K562 (cell line): ENCODE results near the gene NOTCH1.

ENCODE experiments used
- TF ChIP-seq, protein P1 (sequence below), 2 experiments: fragments of 450-650 bp; formaldehyde crosslinking in 1 of 2; IDR thresholded peaks; 2 replicates each; pipeline versions ENCODE4 v1.4.0 to v1.6.1; 2014 to 2020; ENCODE audit warnings: mild to moderate bottlenecking in 2 of 2, borderline replicate concordance in 1 of 2, low read depth in 1 of 2
- TF ChIP-seq, protein P2 (sequence below): fragments of 450-650 bp; IDR thresholded peaks from 2 replicates; pipeline ENCODE4 v1.7.1; 2018; ENCODE audit warnings: mild to moderate bottlenecking, low read depth; ENCODE audit not compliant: partially characterized antibody

DNA sequence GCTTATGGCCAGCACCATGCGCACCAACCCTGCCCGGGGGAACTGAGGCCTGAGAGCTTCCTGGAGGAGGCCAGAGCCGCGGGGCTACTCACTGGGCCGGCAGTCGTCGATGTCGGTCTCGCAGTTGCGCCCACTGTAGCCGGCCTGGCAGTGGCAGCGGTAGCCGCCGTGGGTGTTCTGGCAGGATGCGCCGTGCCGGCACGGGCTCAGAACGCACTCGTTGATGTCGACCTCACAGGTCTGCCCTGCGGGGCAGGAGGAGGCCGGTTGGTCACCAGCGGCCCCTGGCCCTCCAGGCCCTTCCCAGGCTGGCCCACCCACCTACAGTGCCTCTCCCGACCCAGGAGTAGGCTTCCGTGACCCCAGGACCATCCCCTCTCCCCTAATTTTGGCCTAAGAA, 35.3 kb downstream of the NOTCH1 start:
- TF ChIP-seq, protein P1, sequence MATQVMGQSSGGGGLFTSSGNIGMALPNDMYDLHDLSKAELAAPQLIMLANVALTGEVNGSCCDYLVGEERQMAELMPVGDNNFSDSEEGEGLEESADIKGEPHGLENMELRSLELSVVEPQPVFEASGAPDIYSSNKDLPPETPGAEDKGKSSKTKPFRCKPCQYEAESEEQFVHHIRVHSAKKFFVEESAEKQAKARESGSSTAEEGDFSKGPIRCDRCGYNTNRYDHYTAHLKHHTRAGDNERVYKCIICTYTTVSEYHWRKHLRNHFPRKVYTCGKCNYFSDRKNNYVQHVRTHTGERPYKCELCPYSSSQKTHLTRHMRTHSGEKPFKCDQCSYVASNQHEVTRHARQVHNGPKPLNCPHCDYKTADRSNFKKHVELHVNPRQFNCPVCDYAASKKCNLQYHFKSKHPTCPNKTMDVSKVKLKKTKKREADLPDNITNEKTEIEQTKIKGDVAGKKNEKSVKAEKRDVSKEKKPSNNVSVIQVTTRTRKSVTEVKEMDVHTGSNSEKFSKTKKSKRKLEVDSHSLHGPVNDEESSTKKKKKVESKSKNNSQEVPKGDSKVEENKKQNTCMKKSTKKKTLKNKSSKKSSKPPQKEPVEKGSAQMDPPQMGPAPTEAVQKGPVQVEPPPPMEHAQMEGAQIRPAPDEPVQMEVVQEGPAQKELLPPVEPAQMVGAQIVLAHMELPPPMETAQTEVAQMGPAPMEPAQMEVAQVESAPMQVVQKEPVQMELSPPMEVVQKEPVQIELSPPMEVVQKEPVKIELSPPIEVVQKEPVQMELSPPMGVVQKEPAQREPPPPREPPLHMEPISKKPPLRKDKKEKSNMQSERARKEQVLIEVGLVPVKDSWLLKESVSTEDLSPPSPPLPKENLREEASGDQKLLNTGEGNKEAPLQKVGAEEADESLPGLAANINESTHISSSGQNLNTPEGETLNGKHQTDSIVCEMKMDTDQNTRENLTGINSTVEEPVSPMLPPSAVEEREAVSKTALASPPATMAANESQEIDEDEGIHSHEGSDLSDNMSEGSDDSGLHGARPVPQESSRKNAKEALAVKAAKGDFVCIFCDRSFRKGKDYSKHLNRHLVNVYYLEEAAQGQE (IDR thresholded peaks at IDR 0.05; ENCODE audit: borderline replicate concordance) = no peak
- TF ChIP-seq, protein P1 (CRISPR knock-in tag; IDR thresholded peaks at IDR 0.05; ENCODE audit: low read depth) = no peak
- TF ChIP-seq, protein P2, sequence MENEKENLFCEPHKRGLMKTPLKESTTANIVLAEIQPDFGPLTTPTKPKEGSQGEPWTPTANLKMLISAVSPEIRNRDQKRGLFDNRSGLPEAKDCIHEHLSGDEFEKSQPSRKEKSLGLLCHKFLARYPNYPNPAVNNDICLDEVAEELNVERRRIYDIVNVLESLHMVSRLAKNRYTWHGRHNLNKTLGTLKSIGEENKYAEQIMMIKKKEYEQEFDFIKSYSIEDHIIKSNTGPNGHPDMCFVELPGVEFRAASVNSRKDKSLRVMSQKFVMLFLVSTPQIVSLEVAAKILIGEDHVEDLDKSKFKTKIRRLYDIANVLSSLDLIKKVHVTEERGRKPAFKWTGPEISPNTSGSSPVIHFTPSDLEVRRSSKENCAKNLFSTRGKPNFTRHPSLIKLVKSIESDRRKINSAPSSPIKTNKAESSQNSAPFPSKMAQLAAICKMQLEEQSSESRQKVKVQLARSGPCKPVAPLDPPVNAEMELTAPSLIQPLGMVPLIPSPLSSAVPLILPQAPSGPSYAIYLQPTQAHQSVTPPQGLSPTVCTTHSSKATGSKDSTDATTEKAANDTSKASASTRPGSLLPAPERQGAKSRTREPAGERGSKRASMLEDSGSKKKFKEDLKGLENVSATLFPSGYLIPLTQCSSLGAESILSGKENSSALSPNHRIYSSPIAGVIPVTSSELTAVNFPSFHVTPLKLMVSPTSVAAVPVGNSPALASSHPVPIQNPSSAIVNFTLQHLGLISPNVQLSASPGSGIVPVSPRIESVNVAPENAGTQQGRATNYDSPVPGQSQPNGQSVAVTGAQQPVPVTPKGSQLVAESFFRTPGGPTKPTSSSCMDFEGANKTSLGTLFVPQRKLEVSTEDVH = no peak
